Left renal cortex interstitium (tissue), 4 donors: ENCODE data around the gene TSPOAP1. TPM values are rescaled to one million over a fixed set of nuclear protein-coding genes. Genes with fewer than 3 reads are reported as not detected.
"Not testable (repeated sequence)": the region's sequence is repeated elsewhere in the genome, so short reads cannot be mapped to it uniquely, and the experiment has no call there.

Experiments used
- DNase-seq, 4 donors: peaks; one replicate each; pipeline ENCODE4 v3.0.0-alpha.2; 2013; ENCODE audit warnings: low read depth in 4 of 4, low spot score in 2 of 4, missing footprints in 1 of 4
- polyA plus RNA-seq, 4 donors: library from polyadenylated mRNA; unstranded; fragments of 120-200 nt; gene quantifications; one replicate each; pipeline ENCODE4 v1.2.1, GENCODE V29; 2013; ENCODE audit not compliant: insufficient read length in 4 of 4

TSPOAP1 gene
- polyA plus RNA-seq, 4 donors, result 33.2 to 77.6 (median 60.3) TPM

GRCh38 chr17:58341136-58341860 lies 12.7 kb upstream of the TSPOAP1 start:
- DNase-seq, result not testable (repeated sequence)

- DNase-seq, result no peak
Observed at GRCh38 chr17:58340405-58340876, 11.8 kb upstream of the TSPOAP1 start.

- no peak for DNase-seq
Observed at GRCh38 chr17:58339755-58340404, 11.3 kb upstream of the TSPOAP1 start.

GRCh38 chr17:58338841-58339754 lies 10.5 kb upstream of the TSPOAP1 start:
- no peak for DNase-seq

GRCh38 chr17:58338454-58338840 lies 9.9 kb upstream of the TSPOAP1 start:
- no peak for DNase-seq

- no peak for DNase-seq
Observed at GRCh38 chr17:58337600-58338453, 9.2 kb upstream of the TSPOAP1 start.

- DNase-seq, result no peak
Observed at GRCh38 chr17:58337210-58337599, 8.6 kb upstream of the TSPOAP1 start.

GRCh38 chr17:58336456-58337209 lies 8.0 kb upstream of the TSPOAP1 start:
- DNase-seq, result no peak

GRCh38 chr17:58335779-58336455 lies 7.3 kb upstream of the TSPOAP1 start:
- DNase-seq, result no peak

- DNase-seq, result no peak
Observed at GRCh38 chr17:58335061-58335731, 6.6 kb upstream of the TSPOAP1 start.

- no peak for DNase-seq
Observed at GRCh38 chr17:58334661-58335060, 6.1 kb upstream of the TSPOAP1 start.

GRCh38 chr17:58334256-58334655 lies 5.7 kb upstream of the TSPOAP1 start:
- DNase-seq, result no peak

- no peak for DNase-seq
Observed at GRCh38 chr17:58333736-58334207, 5.2 kb upstream of the TSPOAP1 start.

GRCh38 chr17:58332778-58333735 lies 4.5 kb upstream of the TSPOAP1 start:
- no peak for DNase-seq

- no peak for DNase-seq
Observed at GRCh38 chr17:58331815-58332777, 3.5 kb upstream of the TSPOAP1 start.
